ENCODE measurements around the gene SIPA1.

- no peak for TF ChIP-seq POLR2A (IDR thresholded peaks at IDR 0.05; ENCODE audit: low read depth, low read length)
- no peak for TF ChIP-seq TAF1 (IDR thresholded peaks at IDR 0.05; ENCODE audit: borderline replicate concordance, low read depth, low read length)
- no peak for TF ChIP-seq POLR2AphosphoS5 (IDR thresholded peaks at IDR 0.05; ENCODE audit: low read depth, low read length)
Observed at GRCh38 chr11:65699306-65699705, 61.4 kb downstream of the SIPA1 start.

Data from GM12892 (cell line).